ENCODE data around the gene ITGB1. TPM values are rescaled to one million over a fixed set of nuclear protein-coding genes. Genes with fewer than 3 reads are reported as not detected.

Gene ITGB1
- total RNA-seq, 1 experiment from 2014 or later, result 223 TPM

- no peak overlapping the region for H2BK20ac ChIP-seq (ENCODE audit: low read depth, low read length, poor library complexity, severe bottlenecking)
- H4K8ac ChIP-seq (replicated peaks; ENCODE audit: insufficient read length, low read depth, low read length), result no peak overlapping the region
- Mint-ChIP-seq H3K4me1 (peaks cover 63 to 64% of the 10 kb centered on the region in 2 experiments), H3K27me3 (ENCODE audit: low read depth) (no peaks in the 10 kb centered on the region), H3K36me3 (ENCODE audit: insufficient read depth in 1 of 3, low read depth in 3 of 3) (peaks cover 0 to 1% (median 0%) of the 10 kb centered on the region in 3 experiments; a peak in 3 of 7 replicates), H3K4me3 (peak overlapping the region; percentile 92 to 94), H3K9me3 (no peaks in the 10 kb centered on the region), H3K27ac (peak overlapping the region; percentile 99 to 100 (median 99))
- peak overlapping the region; percentile 46 for H3K56ac ChIP-seq (ENCODE audit: insufficient read length, low read depth, low read length)
- peak overlapping the region; percentile 66 for H3K27ac ChIP-seq (ENCODE audit: insufficient read length, low read depth, low read length)
- H2BK5ac ChIP-seq (ENCODE audit: insufficient read length, low read length), result peak overlapping the region; percentile 67
- H3K9me3 ChIP-seq (ENCODE audit: control insufficient read depth, low read depth, low read length), result no peaks in the 10 kb centered on the region
- peak overlapping the region; percentile 41 for H4K5ac ChIP-seq (ENCODE audit: insufficient read length, low read depth, low read length)
- H3K14ac ChIP-seq (ENCODE audit: insufficient read depth, low read length), result peak overlapping the region; percentile 99; the same call in 1 of the 2 replicates
- H4K91ac ChIP-seq (ENCODE audit: insufficient read length, low read depth, low read length), result peak overlapping the region; percentile 69
- H2AK5ac ChIP-seq (ENCODE audit: insufficient read length, low read length), result peak overlapping the region; percentile 44
- H3K23ac ChIP-seq (ENCODE audit: insufficient read length, low read depth, low read length), result no peak overlapping the region
- no peaks in the 10 kb centered on the region for H3K27me3 ChIP-seq (ENCODE audit: insufficient read depth, low read length)
- H3K4me2 ChIP-seq (ENCODE audit: insufficient read depth, insufficient read length, low read length), result peak overlapping the region; percentile 61
- no peak overlapping the region for H2BK15ac ChIP-seq (ENCODE audit: low read depth, low read length)
- peaks cover 3% of the 10 kb centered on the region; the same call in 1 of the 2 replicates for H3K4me1 ChIP-seq (ENCODE audit: insufficient read depth, low read length)
- no peaks in the 10 kb centered on the region for H3K79me1 ChIP-seq (ENCODE audit: insufficient read depth, low read depth, low read length, poor library complexity, severe bottlenecking)
- WGBS (ENCODE audit: extremely low coverage, insufficient read length, low lambda C conversion rate), result no CpG with 5 or more reads among the region's 10 CpGs
- no peak for DNase-seq
- peak overlapping the region; percentile 97 for H3T11ph ChIP-seq (ENCODE audit: low read length)
- H4K20me1 ChIP-seq (ENCODE audit: control insufficient read depth, insufficient read depth, insufficient read length), result no peaks in the 10 kb centered on the region
- H2AFZ ChIP-seq (ENCODE audit: low read length), result no peak overlapping the region
- H3K23me2 ChIP-seq (ENCODE audit: insufficient read length, low read depth, low read length, poor library complexity, severe bottlenecking), result peaks cover 14% of the 10 kb centered on the region
- H3K79me2 ChIP-seq (ENCODE audit: insufficient read depth, low read length), result peaks cover 28% of the 10 kb centered on the region; the same call in 1 of the 2 replicates
- peak overlapping the region; percentile 93 for H3K18ac ChIP-seq (ENCODE audit: insufficient read length, low read depth, low read length)
- H2BK120ac ChIP-seq (ENCODE audit: low read depth, low read length, poor library complexity, severe bottlenecking), result peak overlapping the region; percentile 98
- peak overlapping the region; percentile 69 for H2BK12ac ChIP-seq (ENCODE audit: insufficient read length, low read depth, low read length)
- H3K4ac ChIP-seq (ENCODE audit: low read depth, low read length), result peak overlapping the region; percentile 83
- TF ChIP-seq CTCF (conservative IDR thresholded peaks at IDR 0.05), result no peak
- H3K9ac ChIP-seq (ENCODE audit: extremely low read depth, insufficient read length, low read length), result peak overlapping the region; percentile 88
Measured at GRCh38 chr10:32959006-32959920, 1.2 kb upstream of the ITGB1 start.

Measured in H9 (cell line).